ENCODE measurements around the gene BEGAIN. TPM values are rescaled to one million over a fixed set of nuclear protein-coding genes. Genes with fewer than 3 reads are reported as not detected.

BEGAIN gene
- total RNA-seq, 1 experiment from 2014 or later: 7.0 TPM

GRCh38 chr14:100614803-100615202 is 27.6 kb upstream of the BEGAIN start:
- no peak overlapping the region for H3K4me3 Mint-ChIP-seq (ENCODE audit: unreplicated experiment)
- POLR2A ChIA-PET: interaction anchor here (1.2 kb wide), 1 partner anchor 8 kb away, joined by 3 read pairs; no protein-coding TSS in a partner anchor
- DNase-seq (ENCODE audit: unreplicated experiment): no peak
- TF ChIP-seq CTCF (IDR thresholded peaks at IDR 0.05; ENCODE audit: unreplicated experiment): no peak
- no peak overlapping the region for H3K27ac Mint-ChIP-seq (ENCODE audit: low read depth, unreplicated experiment)
- intact Hi-C loops (cut with micrococcal nuclease): no loop called here
- peaks cover 31% of the 10 kb centered on the region for H3K27me3 Mint-ChIP-seq (ENCODE audit: insufficient read depth, unreplicated experiment)
- no peaks in the 10 kb centered on the region for H3K9me3 Mint-ChIP-seq (ENCODE audit: unreplicated experiment)
- no peaks in the 10 kb centered on the region for H3K36me3 Mint-ChIP-seq (ENCODE audit: insufficient read depth, unreplicated experiment)
- H3K4me1 Mint-ChIP-seq (ENCODE audit: insufficient read depth, unreplicated experiment): peaks cover 6% of the 10 kb centered on the region
- BruUV-seq (replicated peaks): no TSS peak
- CTCF ChIA-PET: no interaction called here

- no TSS peak for BruUV-seq (replicated peaks)
- POLR2A ChIA-PET: no interaction called here
- intact Hi-C loops (cut with micrococcal nuclease): no loop called here
Measured at GRCh38 chr14:100612986-100613385, 25.8 kb upstream of the BEGAIN start.

GRCh38 chr14:100611811-100612480 is 24.7 kb upstream of the BEGAIN start:
- no peak for TF ChIP-seq CTCF (IDR thresholded peaks at IDR 0.05; ENCODE audit: unreplicated experiment)
- BruUV-seq (replicated peaks): no TSS peak
- H3K36me3 Mint-ChIP-seq (ENCODE audit: insufficient read depth, unreplicated experiment): no peaks in the 10 kb centered on the region
- intact Hi-C loops (cut with micrococcal nuclease): no loop called here
- POLR2A ChIA-PET: no interaction called here
- H3K4me1 Mint-ChIP-seq (ENCODE audit: insufficient read depth, unreplicated experiment): peaks cover under 1% of the 10 kb centered on the region
- H3K27me3 Mint-ChIP-seq (ENCODE audit: insufficient read depth, unreplicated experiment): peaks cover 8% of the 10 kb centered on the region
- H3K27ac Mint-ChIP-seq (ENCODE audit: low read depth, unreplicated experiment): no peak overlapping the region
- no peak for DNase-seq (ENCODE audit: unreplicated experiment)
- H3K9me3 Mint-ChIP-seq (ENCODE audit: unreplicated experiment): no peaks in the 10 kb centered on the region
- CTCF ChIA-PET: no interaction called here
- H3K4me3 Mint-ChIP-seq (ENCODE audit: unreplicated experiment): no peak overlapping the region

More at GRCh38 chr14:100612986-100613385, 25.8 kb upstream of the BEGAIN start:
- no peak overlapping the region for H3K27ac Mint-ChIP-seq (ENCODE audit: low read depth, unreplicated experiment)
- no peaks in the 10 kb centered on the region for H3K9me3 Mint-ChIP-seq (ENCODE audit: unreplicated experiment)
- TF ChIP-seq CTCF (IDR thresholded peaks at IDR 0.05; ENCODE audit: unreplicated experiment): no peak
- H3K36me3 Mint-ChIP-seq (ENCODE audit: insufficient read depth, unreplicated experiment): no peaks in the 10 kb centered on the region
- peaks cover 15% of the 10 kb centered on the region for H3K27me3 Mint-ChIP-seq (ENCODE audit: insufficient read depth, unreplicated experiment)
- H3K4me1 Mint-ChIP-seq (ENCODE audit: insufficient read depth, unreplicated experiment): peaks cover 6% of the 10 kb centered on the region
- CTCF ChIA-PET: no interaction called here
- H3K4me3 Mint-ChIP-seq (ENCODE audit: unreplicated experiment): no peak overlapping the region
- no peak for DNase-seq (ENCODE audit: unreplicated experiment)

- Mint-ChIP-seq H3K4me1 (ENCODE audit: insufficient read depth, unreplicated experiment) (no peaks in the 10 kb centered on the region), H3K36me3 (ENCODE audit: insufficient read depth, unreplicated experiment) (no peaks in the 10 kb centered on the region), H3K27me3 (ENCODE audit: insufficient read depth, unreplicated experiment) (peaks cover 11% of the 10 kb centered on the region), H3K4me3 (ENCODE audit: unreplicated experiment) (no peak overlapping the region), H3K9me3 (ENCODE audit: unreplicated experiment) (no peaks in the 10 kb centered on the region), H3K27ac (ENCODE audit: low read depth, unreplicated experiment) (no peak overlapping the region)
- intact Hi-C loops (cut with micrococcal nuclease): no loop called here
- POLR2A ChIA-PET: interaction anchor here (1.2 kb wide), 1 partner anchor 8 kb away, joined by 4 read pairs; no protein-coding TSS in a partner anchor
- CTCF ChIA-PET: interaction anchor here (0.5 kb wide), 1 partner anchor 1682 kb away, joined by 3 read pairs; no protein-coding TSS in a partner anchor
- BruUV-seq (replicated peaks): no TSS peak
- no peak for TF ChIP-seq CTCF (IDR thresholded peaks at IDR 0.05; ENCODE audit: unreplicated experiment)
- DNase-seq (ENCODE audit: unreplicated experiment): peak; percentile 42
Measured at GRCh38 chr14:100610511-100611217, 23.4 kb upstream of the BEGAIN start.
